ENCODE measurements around the gene SPG7. TPM values are rescaled to one million over a fixed set of nuclear protein-coding genes. Genes with fewer than 3 reads are reported as not detected.

Gene SPG7
- total RNA-seq, 4 donors from 2014 or later: 65.0 to 104 (median 84.9) TPM

GRCh38 chr16:89491974-89492687 lies 16.1 kb upstream of the SPG7 start:
- H3K4me3 ChIP-seq: peak overlapping the region in 3 of 4 donors; percentile 71 to 100 (median 96)
- H3K4me1 ChIP-seq: peaks cover 19 to 41% (median 30%) of the 10 kb centered on the region in 3 donors
- peak overlapping the region; percentile 2 to 100 (median 93) for H3K27ac ChIP-seq
- 84 to 85% methylated on average over 21 to 24 of the region's 24 CpGs for WGBS, 2 donors
- TF ChIP-seq POLR2A (IDR thresholded peaks at IDR 0.05) (no peak), CTCF (IDR thresholded peaks at IDR 0.05) (no peak)
- intact Hi-C loops (cut with DNase I): no loop called here
- H3K36me3 ChIP-seq: no peaks in the 10 kb centered on the region
- no peaks in the 10 kb centered on the region for H3K27me3 ChIP-seq
- no peaks in the 10 kb centered on the region for H3K9me3 ChIP-seq
- no peak for DNase-seq

GRCh38 chr16:89493776-89494175 lies 14.4 kb upstream of the SPG7 start:
- 87 to 91% methylated on average over 5 of the region's 5 CpGs for WGBS, 2 donors
- intact Hi-C loops (cut with DNase I): no loop called here
- DNase-seq: no peak
- Histone ChIP-seq H3K4me1 (peaks cover 7 to 25% (median 15%) of the 10 kb centered on the region in 3 donors), H3K9me3 (no peaks in the 10 kb centered on the region), H3K4me3 (no peak overlapping the region), H3K27ac (no peak overlapping the region), H3K27me3 (no peaks in the 10 kb centered on the region), H3K36me3 (no peaks in the 10 kb centered on the region)
- TF ChIP-seq CTCF (IDR thresholded peaks at IDR 0.05) (no peak), POLR2A (IDR thresholded peaks at IDR 0.05) (no peak)

- 50 to 67% methylated on average over 1 to 3 of the region's 3 CpGs for WGBS, 2 donors
- intact Hi-C loops (cut with DNase I): no loop called here
- TF ChIP-seq CTCF (IDR thresholded peaks at IDR 0.05) (no peak), POLR2A (IDR thresholded peaks at IDR 0.05) (no peak)
Measured at GRCh38 chr16:89495121-89495520, 13.1 kb upstream of the SPG7 start.

GRCh38 chr16:89498839-89499238 lies 9.4 kb upstream of the SPG7 start:
- H3K27me3 ChIP-seq: no peaks in the 10 kb centered on the region
- H3K4me3 ChIP-seq: no peak overlapping the region
- H3K4me1 ChIP-seq: peaks cover 0 to 13% (median 8%) of the 10 kb centered on the region in 3 donors
- H3K9me3 ChIP-seq: no peaks in the 10 kb centered on the region
- no peak overlapping the region for H3K27ac ChIP-seq
- 79 to 86% methylated on average over 10 of the region's 10 CpGs for WGBS, 2 donors
- intact Hi-C loops (cut with DNase I): no loop called here
- no peaks in the 10 kb centered on the region for H3K36me3 ChIP-seq
- DNase-seq: no peak
- TF ChIP-seq CTCF (IDR thresholded peaks at IDR 0.05) (no peak), POLR2A (IDR thresholded peaks at IDR 0.05) (no peak)

More at GRCh38 chr16:89495121-89495520, 13.1 kb upstream of the SPG7 start:
- Histone ChIP-seq H3K4me1 (peaks cover 5 to 21% (median 14%) of the 10 kb centered on the region in 3 donors), H3K4me3 (no peak overlapping the region), H3K36me3 (no peaks in the 10 kb centered on the region), H3K27me3 (no peaks in the 10 kb centered on the region), H3K27ac (no peak overlapping the region), H3K9me3 (no peaks in the 10 kb centered on the region)
- no peak for DNase-seq

- no peak overlapping the region for H3K4me3 ChIP-seq
- no peak overlapping the region for H3K27ac ChIP-seq
- no peaks in the 10 kb centered on the region for H3K36me3 ChIP-seq
- TF ChIP-seq POLR2A (IDR thresholded peaks at IDR 0.05) (no peak), CTCF (IDR thresholded peaks at IDR 0.05) (no peak)
- intact Hi-C loops (cut with DNase I): no loop called here
- H3K9me3 ChIP-seq: no peaks in the 10 kb centered on the region
- peaks cover 0 to 22% (median 8%) of the 10 kb centered on the region in 3 donors for H3K4me1 ChIP-seq
- WGBS, 2 donors: 94 to 100% methylated on average over 3 of the region's 3 CpGs
- H3K27me3 ChIP-seq: no peaks in the 10 kb centered on the region
- DNase-seq: no peak
Measured at GRCh38 chr16:89499767-89500166, 8.4 kb upstream of the SPG7 start.

Measured in esophagus squamous epithelium (tissue), 5 donors.